Keratinocyte (primary cell): ENCODE results near the gene GRIK4. TPM values are rescaled to one million over a fixed set of nuclear protein-coding genes. Genes with fewer than 3 reads are reported as not detected.

Experiments
- DNase-seq: peaks from one replicate; pipeline ENCODE4 v3.0.0-alpha.2; 2011; ENCODE audit warnings: low read depth, missing footprints, low spot score
- FAIRE-seq: peaks from 2 replicates; lab custom pipeline; 2011; peaks lifted over from hg19 to GRCh38; lab: Jason Lieb, UNC
- H2AFZ ChIP-seq: 2 replicates; pipeline ENCODE4 v1.6.0; 2012; ENCODE audit warnings: low read length, control low read depth, inconsistent platforms; ENCODE audit not compliant: control insufficient read depth
- H3K27ac ChIP-seq: 2 replicates; pipeline ENCODE4 v1.5.1; 2011; ENCODE audit warnings: low read length; ENCODE audit not compliant: control insufficient read depth, insufficient read depth
- H3K27me3 ChIP-seq: 3 replicates; pipeline ENCODE4 v1.6.0; 2011; ENCODE audit warnings: low read length; ENCODE audit not compliant: control insufficient read depth, insufficient read depth; ENCODE audit errors: extremely low read depth
- H3K36me3 ChIP-seq, 2 experiments: 2 replicates in 1 of 2; 3 replicates in 1 of 2; pipeline ENCODE4 v1.5.1; 2011; ENCODE audit warnings: low read length in 2 of 2, mild to moderate bottlenecking in 1 of 2; ENCODE audit not compliant: control insufficient read depth in 2 of 2, insufficient read depth in 2 of 2; ENCODE audit errors: extremely low read depth in 1 of 2
- H3K4me1 ChIP-seq: 3 replicates; pipeline ENCODE4 v1.5.1; 2011; ENCODE audit warnings: low read length; ENCODE audit not compliant: control insufficient read depth, insufficient read depth; ENCODE audit errors: extremely low read depth
- H3K4me2 ChIP-seq: 3 replicates; pipeline ENCODE4 v1.6.0; 2011; ENCODE audit warnings: low read depth, low read length; ENCODE audit not compliant: control insufficient read depth, insufficient read depth; ENCODE audit errors: extremely low read depth
- H3K4me3 ChIP-seq, 3 experiments: fragments of 200-600 bp in 1 of 3; sonication (generic) in 1 of 3; 2 replicates in 2 of 3; 3 replicates in 1 of 3; pipeline ENCODE4 v1.5.1; 2011 to 2016; ENCODE audit warnings: low read length in 3 of 3, mild to moderate bottlenecking in 3 of 3, control low read depth in 2 of 3, inconsistent platforms in 1 of 3, low read depth in 1 of 3, mixed read lengths in 1 of 3, mixed run types in 1 of 3, moderate library complexity in 1 of 3; ENCODE audit not compliant: control insufficient read depth in 2 of 3, insufficient read depth in 2 of 3; ENCODE audit errors: extremely low read depth in 1 of 3
- H3K79me2 ChIP-seq: 2 replicates; pipeline ENCODE4 v1.6.0; 2012; ENCODE audit warnings: low read length; ENCODE audit not compliant: control insufficient read depth, insufficient read depth
- H3K9ac ChIP-seq: 3 replicates; pipeline ENCODE4 v1.6.0; 2011; ENCODE audit warnings: low read length; ENCODE audit not compliant: control insufficient read depth, insufficient read depth; ENCODE audit errors: extremely low read depth
- H3K9me1 ChIP-seq: 3 replicates; pipeline ENCODE4 v1.6.0; 2011; ENCODE audit warnings: low read length; ENCODE audit not compliant: control insufficient read depth, insufficient read depth; ENCODE audit errors: extremely low read depth
- H3K9me3 ChIP-seq: 2 replicates; pipeline ENCODE4 v1.5.1; 2012; ENCODE audit warnings: low read depth, low read length; ENCODE audit not compliant: control insufficient read depth
- H4K20me1 ChIP-seq: 3 replicates; pipeline ENCODE4 v1.6.0; 2011; ENCODE audit warnings: low read length; ENCODE audit not compliant: control insufficient read depth, insufficient read depth; ENCODE audit errors: extremely low read depth
- EZH2 ChIP-seq: IDR thresholded peaks from one replicate; pipeline ENCODE4 v1.6.1; 2012; ENCODE audit warnings: inconsistent platforms, mild to moderate bottlenecking, low read length, moderate library complexity
- dilution Hi-C: fragments of 300-500 bp; cut with MboI; formaldehyde crosslinking; loops from one replicate; pipeline ENCODE4 v1.7.0; 2020; ENCODE audit warnings: low sequenced_read_pairs; ENCODE audit not compliant: extremely low pct_ligation_motif_present
- polyA plus RNA-seq, 5 experiments: library from polyadenylated mRNA; depleted of rRNA in 3 of 5; stranded (reverse) in 3 of 5; stranded (forward) in 1 of 5; unstranded in 1 of 5; fragments of >200 nt; gene quantifications; 1 replicate in 1 of 5; 2 replicates in 3 of 5; 3 replicates in 1 of 5; pipeline versions ENCODE4 v1.2.1 to v1.2.3, GENCODE V29; 2011 to 2012; ENCODE audit warnings: missing spikeins in 2 of 5, low read depth in 1 of 5, low replicate concordance in 1 of 5
- TF ChIP-seq, protein P1 (sequence below), 3 experiments: IDR thresholded peaks in 1 of 3; conservative IDR thresholded peaks in 1 of 3; optimal IDR thresholded peaks in 1 of 3; 2 replicates in 2 of 3; 3 replicates in 1 of 3; pipeline versions ENCODE3 to v1.5.1; 2011; ENCODE audit warnings: low read length in 3 of 3, mild to moderate bottlenecking in 3 of 3, moderate library complexity in 2 of 3, control low read depth in 1 of 3, inconsistent platforms in 1 of 3; ENCODE audit not compliant: insufficient read depth in 2 of 3; ENCODE audit errors: extremely low read depth in 1 of 3

Gene GRIK4
- polyA plus RNA-seq, 1 donor (not counting 4 experiments of a cell fraction or from before 2014, with no cell fraction given) = not detected

DNA sequence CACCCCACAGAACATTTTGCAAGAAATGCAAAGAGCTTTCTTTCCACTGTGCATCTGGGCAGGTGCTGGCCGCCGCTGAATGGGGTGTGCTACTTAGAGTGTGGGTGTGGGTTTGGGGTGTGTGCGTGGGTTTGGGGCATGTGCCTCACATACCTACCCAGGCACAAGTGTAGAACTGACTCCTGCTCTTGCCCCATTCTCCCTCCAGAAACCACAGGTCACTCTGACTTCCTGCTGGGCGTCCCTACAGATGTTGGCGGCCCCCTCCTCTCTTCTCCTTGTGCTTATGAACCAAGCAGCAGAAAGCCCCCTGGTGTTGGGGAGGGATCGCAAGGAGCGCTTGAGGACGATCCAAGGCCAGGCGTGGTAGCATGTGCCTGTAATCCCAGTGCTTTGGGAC lies 63.9 kb downstream of the GRIK4 start:
- Histone ChIP-seq H3K79me2 (no peaks in the 10 kb centered on the region), H3K27ac (no peak overlapping the region), H3K4me1 (no peaks in the 10 kb centered on the region), H3K9me3 (no peaks in the 10 kb centered on the region), H4K20me1 (no peaks in the 10 kb centered on the region), H3K9ac (no peak overlapping the region), H3K9me1 (no peaks in the 10 kb centered on the region), H3K4me3 (no peak overlapping the region), H3K4me2 (no peak overlapping the region), H3K36me3 (no peaks in the 10 kb centered on the region), H2AFZ (no peak overlapping the region), H3K27me3 (peaks cover 5% of the 10 kb centered on the region)
- TF ChIP-seq, protein P1, sequence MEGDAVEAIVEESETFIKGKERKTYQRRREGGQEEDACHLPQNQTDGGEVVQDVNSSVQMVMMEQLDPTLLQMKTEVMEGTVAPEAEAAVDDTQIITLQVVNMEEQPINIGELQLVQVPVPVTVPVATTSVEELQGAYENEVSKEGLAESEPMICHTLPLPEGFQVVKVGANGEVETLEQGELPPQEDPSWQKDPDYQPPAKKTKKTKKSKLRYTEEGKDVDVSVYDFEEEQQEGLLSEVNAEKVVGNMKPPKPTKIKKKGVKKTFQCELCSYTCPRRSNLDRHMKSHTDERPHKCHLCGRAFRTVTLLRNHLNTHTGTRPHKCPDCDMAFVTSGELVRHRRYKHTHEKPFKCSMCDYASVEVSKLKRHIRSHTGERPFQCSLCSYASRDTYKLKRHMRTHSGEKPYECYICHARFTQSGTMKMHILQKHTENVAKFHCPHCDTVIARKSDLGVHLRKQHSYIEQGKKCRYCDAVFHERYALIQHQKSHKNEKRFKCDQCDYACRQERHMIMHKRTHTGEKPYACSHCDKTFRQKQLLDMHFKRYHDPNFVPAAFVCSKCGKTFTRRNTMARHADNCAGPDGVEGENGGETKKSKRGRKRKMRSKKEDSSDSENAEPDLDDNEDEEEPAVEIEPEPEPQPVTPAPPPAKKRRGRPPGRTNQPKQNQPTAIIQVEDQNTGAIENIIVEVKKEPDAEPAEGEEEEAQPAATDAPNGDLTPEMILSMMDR (optimal IDR thresholded peaks at IDR 0.05 in 1 of 3, IDR thresholded peaks at IDR 0.05 in 1 of 3, conservative IDR thresholded peaks at IDR 0.05 in 1 of 3; ENCODE audit: extremely low read depth in 1 of 3, insufficient read depth in 2 of 3, low read length in 3 of 3) = no peak
- TF ChIP-seq EZH2 = no peak
- DNase-seq (no peak), FAIRE-seq (no peak)
- dilution Hi-C loops = no loop called here

DNA sequence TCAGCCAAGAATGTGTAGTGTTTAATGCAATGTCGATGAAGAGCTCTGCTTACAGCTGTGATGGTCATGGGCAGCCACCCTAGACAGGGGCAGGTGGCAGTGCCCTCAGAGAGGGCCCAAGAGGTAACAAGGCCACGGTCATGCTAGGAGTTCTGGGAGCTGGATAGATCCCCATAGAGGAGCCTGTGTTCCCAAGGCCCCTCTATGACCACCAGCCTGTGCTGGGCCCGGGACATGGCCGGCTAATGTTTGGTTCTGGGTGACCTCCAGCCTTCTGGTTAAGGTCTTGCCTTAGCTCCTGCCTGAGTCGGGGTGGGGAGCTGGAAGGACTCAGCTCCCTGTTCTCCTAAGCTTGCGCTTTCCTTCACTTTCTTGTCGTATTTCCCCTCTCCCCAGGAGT lies 65.1 kb downstream of the GRIK4 start:
- dilution Hi-C loops = no loop called here
- Histone ChIP-seq H4K20me1 (no peaks in the 10 kb centered on the region), H3K4me1 (no peaks in the 10 kb centered on the region), H3K9me3 (no peaks in the 10 kb centered on the region), H3K36me3 (no peaks in the 10 kb centered on the region), H3K4me3 (no peak overlapping the region), H3K9ac (no peak overlapping the region), H3K4me2 (no peak overlapping the region), H3K27ac (no peak overlapping the region), H2AFZ (no peak overlapping the region), H3K79me2 (no peaks in the 10 kb centered on the region), H3K9me1 (no peaks in the 10 kb centered on the region), H3K27me3 (peaks cover 5% of the 10 kb centered on the region)
- TF ChIP-seq, protein P1 (optimal IDR thresholded peaks at IDR 0.05 in 1 of 3, IDR thresholded peaks at IDR 0.05 in 1 of 3, conservative IDR thresholded peaks at IDR 0.05 in 1 of 3; ENCODE audit: extremely low read depth in 1 of 3, insufficient read depth in 2 of 3, low read length in 3 of 3) = no peak
- no peak for TF ChIP-seq EZH2
- DNase-seq = no peak
- no peak for FAIRE-seq
